ENCODE measurements around the gene PHACTR2.

DNA sequence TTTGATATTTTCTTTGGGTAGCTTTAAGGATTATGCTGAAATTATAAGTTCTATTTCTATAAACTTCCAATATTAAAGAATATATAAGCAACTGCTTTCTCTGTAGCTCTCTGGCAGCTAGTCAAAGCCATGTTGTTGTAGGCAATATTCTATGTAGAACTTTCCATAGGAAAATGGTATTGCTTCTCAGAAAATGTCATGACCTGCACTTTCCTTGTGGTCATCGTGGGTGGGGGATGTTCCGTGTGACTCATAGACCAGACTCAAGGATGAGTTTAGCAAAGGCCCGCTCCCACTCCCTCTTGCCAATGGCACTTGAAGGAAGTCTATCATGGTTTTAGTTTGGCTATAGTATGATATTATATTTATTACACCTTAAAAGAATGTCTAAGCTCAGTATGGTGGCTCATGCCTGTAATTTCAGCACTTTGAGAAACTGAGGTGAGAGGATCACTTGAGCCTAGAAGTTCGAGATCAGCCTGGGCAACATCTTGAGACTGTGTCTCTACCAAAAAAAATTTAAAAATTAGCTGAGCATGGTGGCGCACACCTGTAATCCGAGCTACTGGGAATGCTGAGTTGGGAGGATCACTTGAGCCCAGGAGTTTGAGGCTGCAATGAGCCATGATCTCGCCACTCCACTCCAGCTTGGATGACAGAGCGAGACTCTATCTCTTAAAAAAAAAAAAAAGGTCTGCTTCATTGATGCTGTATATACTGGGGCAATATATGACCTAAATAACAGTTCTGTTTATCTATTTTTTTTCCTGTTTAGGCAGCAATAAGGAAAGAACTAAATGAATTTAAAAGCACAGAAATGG lies 128.7 kb downstream of the PHACTR2 start:
- no peak for TF ChIP-seq NR2C2 (IDR thresholded peaks at IDR 0.05; ENCODE audit: borderline replicate concordance, control insufficient read depth, insufficient read length, low read depth)
- TF ChIP-seq NRF1 (conservative IDR thresholded peaks at IDR 0.05; ENCODE audit: low read depth, low read length): no peak
- TF ChIP-seq, protein P1, sequence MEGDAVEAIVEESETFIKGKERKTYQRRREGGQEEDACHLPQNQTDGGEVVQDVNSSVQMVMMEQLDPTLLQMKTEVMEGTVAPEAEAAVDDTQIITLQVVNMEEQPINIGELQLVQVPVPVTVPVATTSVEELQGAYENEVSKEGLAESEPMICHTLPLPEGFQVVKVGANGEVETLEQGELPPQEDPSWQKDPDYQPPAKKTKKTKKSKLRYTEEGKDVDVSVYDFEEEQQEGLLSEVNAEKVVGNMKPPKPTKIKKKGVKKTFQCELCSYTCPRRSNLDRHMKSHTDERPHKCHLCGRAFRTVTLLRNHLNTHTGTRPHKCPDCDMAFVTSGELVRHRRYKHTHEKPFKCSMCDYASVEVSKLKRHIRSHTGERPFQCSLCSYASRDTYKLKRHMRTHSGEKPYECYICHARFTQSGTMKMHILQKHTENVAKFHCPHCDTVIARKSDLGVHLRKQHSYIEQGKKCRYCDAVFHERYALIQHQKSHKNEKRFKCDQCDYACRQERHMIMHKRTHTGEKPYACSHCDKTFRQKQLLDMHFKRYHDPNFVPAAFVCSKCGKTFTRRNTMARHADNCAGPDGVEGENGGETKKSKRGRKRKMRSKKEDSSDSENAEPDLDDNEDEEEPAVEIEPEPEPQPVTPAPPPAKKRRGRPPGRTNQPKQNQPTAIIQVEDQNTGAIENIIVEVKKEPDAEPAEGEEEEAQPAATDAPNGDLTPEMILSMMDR (IDR thresholded peaks at IDR 0.05 in 2 of 3, conservative IDR thresholded peaks at IDR 0.05 in 1 of 3; ENCODE audit: control insufficient read depth in 2 of 3, extremely low read depth in 1 of 3, insufficient read depth in 1 of 3, low read depth in 3 of 3, low read length in 3 of 3): no peak
- no peak for TF ChIP-seq SIN3A (IDR thresholded peaks at IDR 0.05; ENCODE audit: low read depth, low read length)
